Measurements from ENCODE around the gene ARHGEF11. TPM values are rescaled to one million over a fixed set of nuclear protein-coding genes. Genes with fewer than 3 reads are reported as not detected.

Gene ARHGEF11
- total and polyA plus RNA-seq, 2 of the 4 experiments (the other 2 are of a cell fraction): 16.8 to 17.2 TPM

GRCh38 chr1:156935505-156936128, 109.9 kb downstream of the ARHGEF11 start:
- Histone ChIP-seq H2AFZ (replicated peaks; ENCODE audit: low read length, poor library complexity) (no peak overlapping the region), H3K56ac (ENCODE audit: extremely low read depth, insufficient read depth, low read length) (no peak overlapping the region), H3K79me1 (ENCODE audit: low read depth in 1 of 2, low read length in 2 of 2) (no peaks in the 10 kb centered on the region), H4K20me1 (ENCODE audit: insufficient read depth, low read length) (no peaks in the 10 kb centered on the region; the same call in 1 of the 2 replicates), H3K4me2 (ENCODE audit: low read depth, low read length) (no peak overlapping the region), H4K5ac (ENCODE audit: low read depth, low read length) (no peak overlapping the region), H3K9me3 (ENCODE audit: control insufficient read depth, insufficient read depth, low read length) (no peaks in the 10 kb centered on the region), H3K4me1 (ENCODE audit: control insufficient read depth, insufficient read depth, low read length) (no peaks in the 10 kb centered on the region), H2BK20ac (ENCODE audit: low read depth, low read length) (no peak overlapping the region), H2BK120ac (ENCODE audit: low read depth, low read length) (no peak overlapping the region), H3K9me1 (ENCODE audit: insufficient read depth, low read length) (no peaks in the 10 kb centered on the region), H3K14ac (replicated peaks; ENCODE audit: low read depth, low read length) (no peak overlapping the region), H2BK15ac (ENCODE audit: low read depth, low read length) (no peak overlapping the region), H4K91ac (ENCODE audit: insufficient read depth, low read depth, low read length) (no peak overlapping the region), H3K23ac (ENCODE audit: low read depth, low read length) (no peak overlapping the region), H3K27ac (ENCODE audit: insufficient read depth, low read length) (no peak overlapping the region), H2AK5ac (ENCODE audit: low read depth, low read length) (no peak overlapping the region), H2AK9ac (replicated peaks; ENCODE audit: low read depth, low read length, poor library complexity) (peak overlapping the region; percentile 46), H4K8ac (ENCODE audit: low read depth in 2 of 2, low read length in 2 of 2) (no peak overlapping the region), H3K4me3 (ENCODE audit: insufficient read depth, low read depth, low read length) (no peak overlapping the region), H3K18ac (ENCODE audit: low read depth, low read length) (no peak overlapping the region), H3K4ac (ENCODE audit: low read depth, low read length) (no peak overlapping the region), H2BK5ac (ENCODE audit: low read depth, low read length, poor library complexity, severe bottlenecking) (no peak overlapping the region), H3K9ac (ENCODE audit: low read depth, low read length) (no peak overlapping the region), H3K36me3 (ENCODE audit: control insufficient read depth, insufficient read depth, low read length) (peaks cover 45% of the 10 kb centered on the region), H3K27me3 (ENCODE audit: control insufficient read depth, insufficient read depth, low read length) (peaks cover under 1% of the 10 kb centered on the region; the same call in 1 of the 2 replicates)
- CTCF ChIA-PET: no interaction called here
- POLR2A ChIA-PET (ENCODE audit: unreplicated experiment): no interaction called here
- ATAC-seq (ENCODE audit: low read depth): no peak
- no peak for TF ChIP-seq MAFK (IDR thresholded peaks at IDR 0.05; ENCODE audit: low read depth, low read length)
- no CpG with 5 or more reads among the region's 17 CpGs for WGBS, 2 experiments (ENCODE audit: extremely low coverage in 2 of 2, insufficient read length in 1 of 2)
- no TSS peak for BruUV-seq (replicated peaks)
- dilution Hi-C loops (cut with HindIII; ENCODE audit: low sequenced_read_pairs, unreplicated experiment): no loop called here
- DNase-seq: no peak
- in situ Hi-C loops (cut with MboI; ENCODE audit: low sequenced_read_pairs): no loop called here
- intact Hi-C loops (cut with micrococcal nuclease): no loop called here

Data from IMR-90 (cell line).